Stimulated activated CD4-positive, alpha-beta T cell treated with anti-CD3 and anti-CD28 coated beads, Interleukin-4, amount 100 ng/mL, for 4 hours (primary cell): ENCODE measurements around the gene DLL1.

ENCODE experiments used
- DNase-seq, 2 experiments: peaks; one replicate each; pipeline ENCODE4 v3.0.0-alpha.2; 2020

The DLL1 gene

DNA sequence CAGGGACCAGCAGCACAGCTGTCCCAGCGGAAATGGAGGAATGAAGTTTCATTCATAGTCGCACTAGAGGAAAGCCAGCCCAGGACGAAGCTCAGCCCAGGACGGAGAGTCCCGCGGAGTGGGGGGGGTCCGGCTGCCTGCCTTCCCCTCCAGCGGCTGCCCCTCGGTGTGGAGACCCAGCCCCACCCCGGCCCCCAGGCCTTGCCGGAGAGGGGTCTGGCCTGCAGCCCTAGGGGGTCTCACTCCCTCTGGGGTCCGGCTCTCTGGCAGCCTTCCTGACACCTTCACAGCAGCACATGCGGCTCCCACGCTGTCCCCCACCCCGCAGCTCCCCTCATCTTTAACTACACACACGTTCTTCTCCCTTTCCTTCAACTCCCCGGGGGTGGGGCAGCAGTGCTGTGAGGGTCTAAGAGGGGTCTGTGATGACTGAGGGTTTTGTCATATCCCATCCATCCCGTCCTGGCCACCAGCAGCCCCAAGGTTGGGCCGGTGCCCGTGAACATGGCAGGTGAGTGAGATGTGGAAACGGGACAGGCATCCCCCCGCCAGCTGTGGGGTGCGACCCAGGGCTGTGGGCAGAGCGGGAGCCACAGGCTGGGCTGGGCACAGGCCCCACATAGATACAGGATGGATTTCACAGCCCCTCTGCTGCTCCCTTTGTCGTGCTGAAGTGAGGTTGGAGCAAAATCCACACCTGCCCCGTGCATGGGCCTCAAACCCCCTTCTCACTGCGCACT is 41.8 kb downstream of the DLL1 start:
- DNase-seq = no peak

DNA sequence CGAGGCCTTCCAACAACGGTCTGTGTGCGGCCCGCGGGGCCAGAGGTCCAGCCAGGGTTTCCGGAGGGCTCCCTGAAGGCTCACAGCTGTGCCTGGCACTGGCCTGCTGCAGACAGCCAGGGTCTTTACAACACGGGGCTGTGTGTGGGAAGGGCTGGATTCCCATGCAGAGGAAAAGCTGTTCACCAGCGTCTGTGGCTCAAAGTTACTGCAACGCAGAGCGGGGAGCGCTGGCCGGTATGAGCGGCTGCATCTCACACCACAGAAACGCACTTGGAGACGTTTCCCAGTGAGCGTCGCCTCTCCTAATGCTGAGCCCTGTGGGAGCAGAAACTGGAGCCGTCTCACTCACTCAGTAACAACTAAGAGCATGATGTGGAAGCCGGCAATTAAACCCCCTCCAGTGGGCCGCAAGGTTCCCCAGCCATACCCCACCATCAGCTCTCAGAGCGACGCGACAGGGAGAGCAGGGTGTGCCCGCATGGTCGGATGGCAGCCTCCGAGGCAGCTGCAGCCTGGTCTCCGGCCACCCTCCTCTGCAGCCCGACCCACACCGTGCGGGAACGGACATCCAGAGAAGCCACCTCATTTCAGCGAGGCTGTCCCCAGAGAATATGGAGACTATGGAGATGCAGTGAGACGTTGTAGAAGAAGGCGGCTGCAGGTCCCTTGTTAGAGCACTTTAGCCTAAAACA is 42.6 kb downstream of the DLL1 start:
- no peak for DNase-seq

DNA sequence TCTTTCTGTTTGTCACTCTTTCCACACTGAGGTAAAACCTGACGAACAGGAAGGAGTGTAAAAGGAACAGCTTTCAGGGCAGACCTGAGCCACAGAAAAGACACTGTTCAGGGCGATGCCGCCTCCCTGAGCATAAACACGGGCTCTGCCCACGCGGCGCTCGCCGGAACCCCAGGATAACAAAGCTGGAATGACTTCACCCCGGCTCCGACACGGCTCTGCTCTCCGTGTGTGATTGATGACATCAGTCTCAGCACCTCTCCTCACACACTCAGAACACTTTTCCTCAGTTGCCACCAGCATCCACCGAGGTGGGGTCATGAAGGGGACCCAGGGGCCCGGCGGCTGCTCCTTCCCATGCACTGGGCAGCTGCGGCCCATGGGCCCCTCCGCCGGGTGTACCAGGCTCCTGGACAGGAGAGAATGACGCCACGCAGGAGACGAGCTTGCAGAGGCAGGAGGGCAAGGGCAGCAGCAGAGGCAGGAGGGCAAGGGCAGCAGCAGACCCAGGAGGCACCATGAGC is 43.6 kb downstream of the DLL1 start:
- DNase-seq = no peak

DNA sequence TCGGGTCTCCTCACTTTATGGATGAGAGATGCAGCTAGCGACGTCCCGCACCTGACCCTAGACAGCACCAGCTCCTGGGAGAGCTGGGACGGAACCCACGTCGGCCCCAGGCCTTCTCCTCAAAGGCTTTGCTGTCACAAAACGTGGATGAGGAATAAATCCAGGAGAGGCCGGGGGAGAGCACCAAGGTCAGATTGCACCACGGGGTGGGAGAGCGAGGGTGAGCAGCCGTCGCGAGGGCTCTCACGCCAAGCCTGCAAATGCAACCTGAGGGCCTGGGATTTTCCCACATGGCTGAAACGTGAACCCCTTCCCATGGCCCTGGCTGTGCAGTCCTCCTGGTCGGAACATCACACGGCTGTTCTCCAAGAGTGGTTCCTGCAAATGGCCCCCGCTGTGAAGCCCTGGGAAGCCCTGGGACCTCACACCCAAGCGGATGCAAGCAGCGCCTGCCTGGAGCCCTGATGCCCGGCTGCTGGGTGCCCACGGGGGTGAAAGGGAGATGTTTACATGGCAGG is 45.3 kb downstream of the DLL1 start:
- no peak for DNase-seq

DNA sequence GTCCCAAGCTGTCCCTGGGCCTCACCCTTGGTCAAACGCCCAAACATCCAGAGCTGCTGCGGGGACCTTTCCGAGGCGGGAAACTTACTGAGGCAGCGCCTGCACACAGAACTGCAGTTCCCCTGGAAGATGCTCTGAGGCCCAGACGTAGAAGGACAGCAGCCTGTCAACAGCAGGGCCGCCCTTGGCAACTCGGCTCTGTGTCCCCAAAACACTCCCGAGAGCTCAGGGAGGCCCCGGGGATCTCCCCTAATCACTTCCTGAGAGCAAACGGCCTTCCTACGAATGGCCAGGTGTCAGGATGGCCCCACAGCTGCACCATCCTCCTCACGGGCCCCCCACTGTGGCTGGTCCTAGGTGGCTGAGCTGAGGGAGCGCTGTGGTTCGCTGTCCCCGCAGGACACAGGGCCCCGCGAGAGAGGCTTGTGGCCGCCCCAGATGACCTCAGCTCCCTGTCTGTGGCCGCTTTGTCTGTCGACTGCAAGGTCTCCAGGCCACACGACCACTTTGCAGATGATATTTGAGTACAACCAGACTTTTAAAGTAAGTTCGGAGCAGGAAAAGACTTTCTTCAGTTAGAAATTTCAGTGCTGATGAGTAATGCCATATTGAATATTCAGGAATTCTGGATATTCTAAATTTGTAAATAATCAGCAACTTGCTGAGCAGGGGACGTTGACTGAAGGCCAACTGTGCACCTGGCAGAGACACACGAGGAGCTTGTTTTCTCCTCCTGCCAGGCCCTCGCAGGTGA is 46.0 kb downstream of the DLL1 start:
- DNase-seq = no peak

DNA sequence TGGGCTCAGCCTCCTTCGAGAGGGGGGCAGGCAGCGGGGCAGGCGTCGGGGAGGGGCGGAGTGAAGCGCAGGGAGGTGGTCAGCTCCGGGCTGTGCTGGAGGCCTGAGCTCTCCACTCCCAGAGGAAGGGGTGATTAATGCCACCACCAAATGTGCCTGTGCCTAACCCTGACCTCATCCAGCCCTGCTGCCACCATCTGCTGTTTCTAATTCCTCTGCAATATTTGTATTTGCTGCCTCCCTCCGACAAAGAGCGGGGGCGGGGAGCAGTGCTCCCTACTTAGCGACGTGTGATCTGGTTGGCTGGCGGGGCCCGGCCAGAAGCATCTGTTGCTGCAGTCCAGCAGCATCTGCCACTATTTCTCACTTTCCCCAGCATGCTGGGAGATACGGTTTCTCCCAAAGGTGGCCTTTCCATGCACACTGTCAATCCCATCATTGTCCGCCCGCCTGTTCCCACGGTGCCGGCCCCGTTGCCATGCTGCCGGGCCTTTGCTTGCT is 47.0 kb downstream of the DLL1 start:
- DNase-seq = no peak

DNA sequence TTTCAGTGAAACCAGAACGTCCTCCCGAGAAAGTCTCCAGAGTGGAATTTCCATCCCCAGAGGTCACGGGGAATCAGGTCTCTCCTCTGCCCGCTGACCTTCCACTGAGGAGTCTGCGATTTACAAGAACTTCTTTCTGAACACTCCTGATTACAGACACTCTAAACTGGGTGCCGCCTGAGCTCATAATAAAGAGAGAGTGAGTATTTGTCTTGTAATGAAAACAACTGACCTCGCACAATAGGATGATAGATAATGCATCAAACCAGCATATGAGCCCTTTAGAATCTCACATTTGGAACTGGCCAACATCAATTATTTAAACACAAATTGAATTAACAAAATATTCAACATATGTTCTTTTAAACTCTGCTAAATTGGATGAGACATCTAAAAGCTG is 47.5 kb downstream of the DLL1 start:
- no peak for DNase-seq

DNA sequence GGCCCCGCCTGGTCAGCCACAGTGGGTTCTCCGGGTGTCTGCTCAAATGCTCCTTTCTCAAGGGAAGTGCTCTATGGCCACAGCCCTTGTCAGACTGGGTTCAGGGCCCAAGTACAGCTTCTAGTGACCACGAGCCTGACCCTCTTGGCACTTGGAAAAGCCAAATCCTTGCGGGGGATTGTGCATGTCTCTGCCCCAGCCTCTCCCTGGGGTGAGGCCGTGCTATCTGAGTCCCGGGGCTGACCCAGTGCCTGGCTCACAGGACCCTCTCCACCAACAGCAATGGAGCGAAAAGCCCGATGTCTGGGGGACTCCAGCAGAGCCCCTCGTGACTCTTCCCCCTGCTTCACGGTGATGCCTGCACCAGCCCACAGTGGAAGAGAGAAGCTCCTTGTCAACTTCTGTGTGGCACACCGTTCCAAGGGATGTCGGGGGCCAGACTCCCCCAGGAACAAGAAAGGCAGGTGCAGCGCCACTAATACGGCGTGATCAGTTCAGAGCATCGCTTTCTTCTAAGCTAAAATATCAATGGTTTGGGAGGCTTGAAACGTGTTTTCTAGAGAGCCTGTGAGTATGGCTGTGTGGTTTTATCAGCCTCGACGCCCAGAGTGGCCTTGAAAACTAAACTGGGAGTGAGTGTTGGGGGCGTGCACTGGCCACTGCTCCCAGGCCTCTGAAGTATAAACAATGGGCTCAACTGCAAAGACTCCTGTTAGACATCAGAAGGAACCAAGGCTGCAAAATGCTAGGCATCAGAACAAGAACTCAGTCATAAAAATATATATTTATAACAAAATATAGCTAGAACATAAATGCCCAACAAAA is 51.9 kb downstream of the DLL1 start:
- DNase-seq = no peak

DNA sequence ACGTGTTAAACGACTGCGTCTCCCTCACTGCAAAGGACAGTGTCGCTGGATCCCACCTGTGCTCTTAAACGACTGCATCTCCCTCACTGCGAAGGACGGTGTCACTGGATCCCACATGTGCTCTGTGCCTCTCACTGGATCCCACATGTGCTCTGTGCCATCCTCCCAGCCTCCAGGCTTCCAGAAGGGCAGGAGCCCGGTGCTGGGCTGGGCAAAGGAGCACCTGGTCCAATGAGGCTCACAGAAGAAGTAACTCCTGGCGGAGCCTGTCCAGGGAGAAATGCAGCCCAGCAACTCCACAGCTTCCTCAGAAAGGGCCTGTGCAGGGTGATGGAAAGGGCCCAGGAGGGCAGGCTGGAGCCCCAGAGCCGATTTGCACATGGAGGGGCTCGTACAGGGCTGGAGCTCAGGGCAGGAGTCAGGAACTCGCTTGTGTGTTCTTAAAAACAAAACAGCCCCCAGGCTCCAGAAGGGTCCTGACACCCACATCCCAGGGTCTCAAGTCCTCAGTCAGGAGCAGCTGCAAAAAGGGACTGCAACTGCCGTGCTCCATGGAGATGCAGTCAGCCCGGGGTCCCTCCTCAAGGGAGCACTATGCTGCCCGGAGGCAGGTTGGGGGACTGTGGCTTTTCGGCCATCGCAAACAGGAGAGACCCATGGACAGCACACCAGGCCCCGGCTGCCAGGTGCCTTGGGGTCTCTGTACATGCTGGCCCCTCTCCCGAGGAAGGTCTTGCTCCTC is 52.7 kb downstream of the DLL1 start:
- DNase-seq = no peak

DNA sequence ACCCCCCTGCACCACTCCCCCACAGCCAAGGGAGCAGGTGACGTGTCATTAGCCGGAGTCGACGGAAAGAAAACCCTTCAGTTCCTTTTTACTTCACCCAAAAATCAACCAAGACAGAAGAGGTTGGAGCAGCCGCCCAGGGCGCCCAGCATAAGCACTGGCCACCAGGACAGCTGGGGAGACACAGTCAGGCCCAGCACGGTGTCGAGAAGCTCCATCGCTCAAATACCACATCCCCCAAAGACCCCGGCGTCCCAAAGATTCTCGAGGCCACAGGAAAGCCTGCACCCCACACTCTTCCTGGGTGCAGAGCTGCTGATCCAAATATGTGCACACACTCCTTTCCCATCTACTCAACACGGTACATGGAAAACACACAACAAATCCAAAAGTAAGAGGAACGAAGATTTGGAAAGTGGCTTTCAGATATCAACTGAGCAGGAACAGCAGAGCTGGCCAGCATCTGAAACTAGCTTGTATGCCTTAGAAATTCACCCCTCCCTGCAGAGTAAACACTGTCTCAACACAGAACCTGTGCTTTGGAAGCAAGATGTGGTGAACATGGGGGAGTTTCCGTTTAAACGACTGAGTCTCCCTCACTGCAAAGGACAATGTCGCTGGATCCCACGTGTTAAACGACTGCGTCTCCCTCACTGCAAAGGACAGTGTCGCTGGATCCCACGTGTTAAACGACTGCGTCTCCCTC is 54.6 kb downstream of the DLL1 start:
- no peak for DNase-seq

DNA sequence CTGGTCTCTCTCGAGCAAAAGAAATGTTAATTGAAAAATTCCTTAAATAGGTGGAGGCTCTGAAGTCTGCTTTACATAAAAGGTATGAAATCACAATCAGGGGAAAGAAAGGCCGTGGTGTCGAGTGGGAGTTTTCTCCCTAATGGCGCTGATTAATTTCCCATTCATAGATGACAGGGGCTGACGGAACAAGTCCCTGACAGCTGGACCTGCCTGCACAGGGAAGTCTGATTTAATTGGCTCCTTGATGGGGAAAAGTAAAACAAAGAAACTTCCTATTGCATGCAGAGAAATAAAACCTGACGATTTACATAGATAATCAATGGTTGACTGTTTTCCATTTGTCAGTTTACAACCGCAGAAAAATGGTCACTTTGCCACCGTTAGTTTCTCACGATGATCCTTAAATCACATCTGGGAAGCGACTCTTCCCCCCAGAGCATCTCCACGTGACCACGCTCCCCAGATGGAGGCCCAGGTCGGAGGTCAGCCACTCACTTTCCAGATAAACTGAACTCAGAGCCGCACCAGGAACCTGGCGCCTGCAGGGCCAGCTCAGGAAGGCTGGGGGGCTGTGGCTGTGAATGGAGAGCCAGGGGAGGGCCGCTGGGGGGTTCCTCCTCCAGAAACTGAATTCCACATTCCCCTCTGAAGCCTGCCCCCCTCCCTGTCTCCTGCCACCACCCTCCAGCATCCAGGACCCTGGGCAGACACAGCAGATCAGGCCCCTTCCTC is 55.3 kb downstream of the DLL1 start:
- DNase-seq = no peak

DNA sequence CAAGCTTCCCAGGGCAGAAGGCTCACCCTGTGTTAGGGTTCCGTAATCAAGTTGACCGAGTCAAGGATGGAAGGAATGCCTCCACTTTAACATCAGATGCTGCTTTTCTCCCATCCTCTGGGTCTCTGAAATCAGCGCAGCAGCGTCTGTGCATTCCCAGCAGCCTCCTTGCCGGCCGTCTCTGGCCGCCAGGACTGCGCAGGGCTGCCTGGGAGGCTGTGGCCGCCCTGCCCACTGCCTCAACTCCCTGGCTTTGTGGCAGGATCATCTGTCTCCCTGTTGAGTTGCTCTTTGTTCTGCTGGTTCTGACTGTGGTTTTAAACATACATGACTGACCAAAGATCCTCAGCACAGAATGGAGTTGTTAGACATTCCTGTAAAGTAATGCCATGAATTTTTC is 56.5 kb downstream of the DLL1 start:
- DNase-seq = no peak

DNA sequence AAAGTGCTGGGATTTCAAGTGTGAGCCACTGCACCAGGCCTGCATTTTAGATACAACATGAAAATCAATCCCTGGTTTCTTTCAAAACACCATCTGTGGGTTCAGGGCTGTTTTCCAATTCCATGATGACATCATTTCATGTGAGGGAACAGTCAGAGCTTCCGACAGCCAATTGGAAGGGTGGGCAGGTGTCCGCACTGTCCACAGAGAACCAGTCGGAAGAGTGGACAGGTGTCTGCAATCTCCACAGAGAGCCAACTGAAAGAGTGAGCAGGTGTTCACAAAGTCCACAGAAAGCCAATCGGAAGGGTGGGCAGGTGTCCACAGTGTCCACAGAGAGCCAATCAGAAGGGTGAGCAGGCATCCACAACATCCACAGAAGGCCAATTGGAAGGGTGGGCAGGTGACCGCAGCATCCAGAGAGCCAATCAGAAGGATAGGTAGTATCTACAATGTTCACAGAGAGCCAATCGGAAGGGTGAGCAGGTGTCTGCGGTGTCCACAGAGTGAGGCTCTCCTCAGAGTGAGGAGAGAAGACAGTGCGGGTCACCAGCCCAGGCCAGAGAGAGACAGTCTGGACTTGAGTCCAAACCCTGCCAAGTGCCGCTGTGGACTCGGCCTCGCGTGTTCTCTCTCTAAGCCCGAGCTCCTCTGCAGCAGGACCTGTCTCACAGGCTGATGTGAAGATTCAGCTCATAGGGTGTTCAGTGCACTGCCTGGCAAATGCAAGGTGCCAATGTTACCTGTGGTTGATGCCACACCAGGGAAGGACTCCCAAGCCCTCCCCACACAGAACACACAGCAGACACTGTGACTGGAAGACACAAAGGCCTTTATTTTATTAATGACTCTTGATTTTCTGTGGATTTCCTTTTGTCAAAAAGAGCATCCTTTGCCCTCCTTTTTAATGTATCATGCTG is 57.3 kb downstream of the DLL1 start:
- DNase-seq = no peak
